Smooth muscle cell (in vitro differentiated cells): ENCODE measurements around the gene NFATC1. TPM values are rescaled to one million over a fixed set of nuclear protein-coding genes. Genes with fewer than 3 reads are reported as not detected.

Source experiments
- DNase-seq: peaks from one replicate; lab custom pipeline; 2025; ENCODE audit not compliant: unreplicated experiment; lab: John Stamatoyannopoulos, UW
- H2AFZ ChIP-seq: fragments of 200-600 bp; sonication (generic); 2 replicates; pipeline ENCODE4 v1.6.0; 2016; ENCODE audit warnings: antibody characterized with exemption, low read depth, mild to moderate bottlenecking
- H3F3A ChIP-seq: fragments of 200-600 bp; sonication (generic); 2 replicates; pipeline ENCODE4 v1.6.0; 2017; ENCODE audit warnings: antibody characterized with exemption, low read depth
- H3K27ac ChIP-seq: fragments of 200-600 bp; sonication (generic); 2 replicates; pipeline ENCODE4 v1.5.1; 2016; ENCODE audit warnings: low read depth, mild to moderate bottlenecking
- H3K27me3 ChIP-seq: fragments of 200-600 bp; sonication (generic); 2 replicates; pipeline ENCODE4 v1.6.1; 2016; ENCODE audit warnings: low read depth, mild to moderate bottlenecking
- H3K36me3 ChIP-seq: fragments of 200-600 bp; sonication (generic); 2 replicates; pipeline ENCODE4 v1.5.1; 2016; ENCODE audit warnings: low read depth
- H3K4me1 ChIP-seq: fragments of 200-600 bp; sonication (generic); 2 replicates; pipeline ENCODE4 v1.5.1; 2016; ENCODE audit warnings: low read depth
- H3K4me2 ChIP-seq: fragments of 200-600 bp; sonication (generic); 2 replicates; pipeline ENCODE4 v1.6.0; 2016; ENCODE audit warnings: mild to moderate bottlenecking
- H3K4me3 ChIP-seq: fragments of 200-600 bp; sonication (generic); 2 replicates; pipeline ENCODE4 v1.5.1; 2016; ENCODE audit warnings: mild to moderate bottlenecking
- H3K79me2 ChIP-seq: fragments of 200-600 bp; sonication (generic); 2 replicates; pipeline ENCODE4 v1.6.0; 2016; ENCODE audit warnings: low read depth, mild to moderate bottlenecking
- H3K9ac ChIP-seq: fragments of 200-600 bp; sonication (generic); 2 replicates; pipeline ENCODE4 v1.6.0; 2016; ENCODE audit warnings: low read depth
- H3K9me3 ChIP-seq: fragments of 200-600 bp; sonication (generic); replicated peaks from 2 replicates; pipeline ENCODE4 v1.5.1; 2016; ENCODE audit warnings: low read depth
- H4K20me1 ChIP-seq: fragments of 200-600 bp; sonication (generic); 2 replicates; pipeline ENCODE4 v1.6.0; 2016; ENCODE audit warnings: low read depth
- WGBS: methylation state at CpG from one replicate; pipeline ENCODE4 v1.1.7; 2016; ENCODE audit warnings: low lambda C conversion rate; 5-methylcytosine and 5-hydroxymethylcytosine counted together
- polyA plus RNA-seq: library from polyadenylated mRNA; unstranded; fragments of >200 nt; fragmentation: Nextera tagmentation; extraction: Ambion mirVana; gene quantifications from 2 replicates; pipeline ENCODE4 v1.2.1, GENCODE V29; 2016
- total RNA-seq: library from RNA; depleted of rRNA; stranded (reverse); fragments of >200 nt; gene quantifications from 2 replicates; pipeline ENCODE4 v1.2.3, GENCODE V29; 2014
- TF ChIP-seq, protein P1 (sequence below): fragments of 200-600 bp; sonication (generic); IDR thresholded peaks from 2 replicates; pipeline ENCODE4 v1.5.1; 2017; ENCODE audit warnings: borderline replicate concordance, mild to moderate bottlenecking, antibody characterized with exemption; ENCODE audit not compliant: insufficient read depth, poor library complexity, severe bottlenecking

The NFATC1 gene
- total and polyA plus RNA-seq, 2 experiments from 2014 or later: 13.1 to 19.2 TPM

DNA sequence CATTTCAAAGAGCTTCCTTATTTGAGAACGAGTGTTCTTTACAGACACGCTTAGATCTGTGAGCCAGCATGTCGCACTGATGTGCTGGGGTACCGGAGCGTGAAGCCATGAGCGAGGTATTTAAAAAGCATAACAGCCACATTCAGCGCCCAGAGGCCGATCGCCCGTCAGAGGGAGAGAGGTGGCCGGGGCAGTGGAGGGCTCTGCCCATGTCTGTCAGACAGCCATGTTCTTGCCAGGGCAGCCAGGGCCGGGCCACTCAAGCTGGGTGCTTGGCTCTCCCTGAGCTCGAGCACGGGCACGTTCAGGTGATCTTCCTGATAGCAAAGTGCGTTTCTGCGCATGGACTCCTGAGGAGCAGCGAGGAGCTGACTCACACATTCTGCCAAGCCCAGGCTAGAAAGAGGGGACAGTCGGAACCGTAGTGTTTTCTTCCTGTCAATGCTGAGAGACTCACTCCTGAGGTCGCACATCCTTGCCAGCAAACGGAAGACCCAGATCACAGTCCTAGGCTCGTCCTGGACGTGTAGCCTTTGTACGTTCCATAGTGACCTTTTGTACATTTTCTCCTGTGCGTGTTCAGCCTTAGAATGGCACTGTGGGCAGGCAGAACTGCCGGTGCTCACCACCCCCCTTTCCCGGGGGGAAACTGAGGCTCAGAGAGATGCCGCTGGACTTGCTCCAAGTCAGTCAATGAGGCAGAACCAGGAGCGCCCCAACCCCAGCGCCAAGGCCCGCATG is 100.7 kb downstream of the NFATC1 start:
- Histone ChIP-seq H3K27ac (peak overlapping the region; percentile 92), H4K20me1 (no peaks in the 10 kb centered on the region), H3K27me3 (no peaks in the 10 kb centered on the region), H3F3A (peaks cover 16% of the 10 kb centered on the region), H3K9ac (peak overlapping the region; percentile 49), H3K79me2 (no peaks in the 10 kb centered on the region), H3K4me1 (peaks cover 3% of the 10 kb centered on the region), H3K4me2 (peak overlapping the region; percentile 53), H3K4me3 (no peak overlapping the region), H3K9me3 (no peaks in the 10 kb centered on the region), H2AFZ (no peak overlapping the region), H3K36me3 (peaks cover 6% of the 10 kb centered on the region)
- no peak for DNase-seq
- 73% methylated on average over 32 of the region's 32 CpGs for WGBS
- TF ChIP-seq, protein P1, sequence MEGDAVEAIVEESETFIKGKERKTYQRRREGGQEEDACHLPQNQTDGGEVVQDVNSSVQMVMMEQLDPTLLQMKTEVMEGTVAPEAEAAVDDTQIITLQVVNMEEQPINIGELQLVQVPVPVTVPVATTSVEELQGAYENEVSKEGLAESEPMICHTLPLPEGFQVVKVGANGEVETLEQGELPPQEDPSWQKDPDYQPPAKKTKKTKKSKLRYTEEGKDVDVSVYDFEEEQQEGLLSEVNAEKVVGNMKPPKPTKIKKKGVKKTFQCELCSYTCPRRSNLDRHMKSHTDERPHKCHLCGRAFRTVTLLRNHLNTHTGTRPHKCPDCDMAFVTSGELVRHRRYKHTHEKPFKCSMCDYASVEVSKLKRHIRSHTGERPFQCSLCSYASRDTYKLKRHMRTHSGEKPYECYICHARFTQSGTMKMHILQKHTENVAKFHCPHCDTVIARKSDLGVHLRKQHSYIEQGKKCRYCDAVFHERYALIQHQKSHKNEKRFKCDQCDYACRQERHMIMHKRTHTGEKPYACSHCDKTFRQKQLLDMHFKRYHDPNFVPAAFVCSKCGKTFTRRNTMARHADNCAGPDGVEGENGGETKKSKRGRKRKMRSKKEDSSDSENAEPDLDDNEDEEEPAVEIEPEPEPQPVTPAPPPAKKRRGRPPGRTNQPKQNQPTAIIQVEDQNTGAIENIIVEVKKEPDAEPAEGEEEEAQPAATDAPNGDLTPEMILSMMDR: no peak

DNA sequence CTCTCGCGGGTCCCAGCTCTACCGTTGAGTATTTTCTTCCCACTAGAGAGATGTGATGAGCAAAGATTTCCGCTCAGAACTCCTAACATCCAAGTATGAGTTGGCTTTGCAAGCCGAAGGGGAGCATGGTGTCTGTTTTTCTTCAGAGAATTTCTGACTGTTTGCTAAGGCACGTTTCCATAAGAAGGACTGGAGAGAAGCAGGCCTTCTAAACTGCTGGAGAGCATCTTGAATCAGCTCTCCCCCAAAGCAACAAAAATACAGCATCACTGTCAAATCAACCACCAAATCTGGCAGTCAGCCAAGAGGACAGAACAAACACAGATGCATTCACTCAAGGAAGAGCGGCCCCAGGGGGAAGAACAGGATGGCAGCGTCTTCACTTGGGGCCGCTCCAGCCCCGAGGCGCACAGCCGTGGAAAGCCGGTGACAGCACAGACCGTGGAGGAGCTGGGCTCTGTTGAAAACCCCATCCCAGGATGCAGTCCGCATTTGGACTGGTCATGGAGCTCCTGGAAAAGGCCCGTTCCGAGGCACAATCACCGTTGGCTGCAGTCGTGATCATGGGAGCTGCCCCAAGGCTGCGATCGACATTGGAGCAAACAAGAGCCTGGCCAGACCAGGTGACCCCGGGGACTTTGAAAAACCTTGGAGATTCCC is 101.4 kb downstream of the NFATC1 start:
- TF ChIP-seq, protein P1: no peak
- DNase-seq: no peak
- Histone ChIP-seq H3K27me3 (no peaks in the 10 kb centered on the region), H3K4me1 (peaks cover 3% of the 10 kb centered on the region), H3F3A (peaks cover 16% of the 10 kb centered on the region), H3K9me3 (no peaks in the 10 kb centered on the region), H3K9ac (no peak overlapping the region), H3K27ac (peak overlapping the region; percentile 92), H3K36me3 (peaks cover 6% of the 10 kb centered on the region), H3K79me2 (no peaks in the 10 kb centered on the region), H2AFZ (no peak overlapping the region), H4K20me1 (no peaks in the 10 kb centered on the region), H3K4me2 (peak overlapping the region; percentile 53), H3K4me3 (no peak overlapping the region)
- WGBS: 38% methylated on average over 22 of the region's 22 CpGs

DNA sequence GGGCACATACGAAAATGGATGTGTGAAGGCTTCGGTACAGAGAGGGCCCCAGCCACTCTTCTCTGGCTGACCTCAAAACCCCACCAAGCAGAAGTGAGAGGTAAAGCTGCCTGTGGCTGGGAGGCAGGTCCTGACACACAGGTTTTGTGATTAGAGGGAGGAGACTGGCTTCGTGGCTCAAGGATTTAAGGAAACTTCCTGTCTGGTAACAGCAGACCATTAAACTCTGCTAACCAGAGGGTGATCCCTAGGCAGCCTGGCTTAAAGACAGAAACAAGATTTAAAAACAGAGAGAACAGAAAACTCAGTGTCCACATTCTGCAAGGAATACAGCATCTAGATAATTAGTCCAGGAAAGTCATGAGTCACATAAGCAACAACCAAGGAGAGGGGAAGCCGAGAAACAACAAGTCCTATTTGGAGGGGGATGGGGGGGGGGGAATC is 101.9 kb downstream of the NFATC1 start:
- Histone ChIP-seq H3K36me3 (peaks cover 6% of the 10 kb centered on the region), H2AFZ (no peak overlapping the region), H3K4me2 (peak overlapping the region; percentile 53), H3K27me3 (no peaks in the 10 kb centered on the region), H3K79me2 (no peaks in the 10 kb centered on the region), H3K9me3 (no peaks in the 10 kb centered on the region), H3K4me1 (peaks cover 3% of the 10 kb centered on the region), H3K4me3 (no peak overlapping the region), H4K20me1 (no peaks in the 10 kb centered on the region), H3K27ac (peak overlapping the region; percentile 92), H3F3A (peaks cover 16% of the 10 kb centered on the region), H3K9ac (no peak overlapping the region)
- 26% methylated on average over 4 of the region's 4 CpGs for WGBS
- no peak for DNase-seq
- TF ChIP-seq, protein P1: no peak

DNA sequence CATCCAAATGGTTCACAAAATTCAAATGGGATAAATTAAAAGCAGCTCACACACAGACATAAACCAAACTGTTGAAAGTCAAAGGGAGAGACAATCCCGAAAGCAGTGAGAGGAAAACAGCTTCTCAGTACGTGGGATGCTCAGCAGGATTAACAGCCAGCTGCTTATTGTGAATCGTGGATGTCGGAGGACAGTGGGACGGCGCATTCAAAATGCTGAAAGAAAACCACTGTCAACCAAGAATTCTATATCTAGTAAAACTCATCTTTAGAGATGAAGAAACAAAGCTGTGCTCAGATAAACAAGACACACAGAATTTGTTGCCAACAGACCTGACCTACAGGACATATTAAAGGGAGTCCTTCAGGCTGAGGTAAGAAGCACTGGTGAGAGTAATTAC is 102.9 kb downstream of the NFATC1 start:
- Histone ChIP-seq H3K9me3 (no peaks in the 10 kb centered on the region), H3K4me3 (no peak overlapping the region), H4K20me1 (no peaks in the 10 kb centered on the region), H3K4me2 (no peak overlapping the region), H3F3A (peaks cover 16% of the 10 kb centered on the region), H3K36me3 (peaks cover 6% of the 10 kb centered on the region), H3K79me2 (no peaks in the 10 kb centered on the region), H2AFZ (no peak overlapping the region), H3K27ac (peak overlapping the region; percentile 92), H3K4me1 (peaks cover 3% of the 10 kb centered on the region), H3K27me3 (no peaks in the 10 kb centered on the region), H3K9ac (no peak overlapping the region)
- 90% methylated on average over 6 of the region's 6 CpGs for WGBS
- no peak for DNase-seq
- TF ChIP-seq, protein P1: no peak
